GM19452 (cell line): ENCODE results near the gene TLX1.

Source experiments
- ATAC-seq: cut with Tn5 transposase; IDR thresholded peaks from one replicate; pipeline ENCODE4 v1.9.1; 2021; ENCODE audit not compliant: unreplicated experiment

TLX1 gene

DNA sequence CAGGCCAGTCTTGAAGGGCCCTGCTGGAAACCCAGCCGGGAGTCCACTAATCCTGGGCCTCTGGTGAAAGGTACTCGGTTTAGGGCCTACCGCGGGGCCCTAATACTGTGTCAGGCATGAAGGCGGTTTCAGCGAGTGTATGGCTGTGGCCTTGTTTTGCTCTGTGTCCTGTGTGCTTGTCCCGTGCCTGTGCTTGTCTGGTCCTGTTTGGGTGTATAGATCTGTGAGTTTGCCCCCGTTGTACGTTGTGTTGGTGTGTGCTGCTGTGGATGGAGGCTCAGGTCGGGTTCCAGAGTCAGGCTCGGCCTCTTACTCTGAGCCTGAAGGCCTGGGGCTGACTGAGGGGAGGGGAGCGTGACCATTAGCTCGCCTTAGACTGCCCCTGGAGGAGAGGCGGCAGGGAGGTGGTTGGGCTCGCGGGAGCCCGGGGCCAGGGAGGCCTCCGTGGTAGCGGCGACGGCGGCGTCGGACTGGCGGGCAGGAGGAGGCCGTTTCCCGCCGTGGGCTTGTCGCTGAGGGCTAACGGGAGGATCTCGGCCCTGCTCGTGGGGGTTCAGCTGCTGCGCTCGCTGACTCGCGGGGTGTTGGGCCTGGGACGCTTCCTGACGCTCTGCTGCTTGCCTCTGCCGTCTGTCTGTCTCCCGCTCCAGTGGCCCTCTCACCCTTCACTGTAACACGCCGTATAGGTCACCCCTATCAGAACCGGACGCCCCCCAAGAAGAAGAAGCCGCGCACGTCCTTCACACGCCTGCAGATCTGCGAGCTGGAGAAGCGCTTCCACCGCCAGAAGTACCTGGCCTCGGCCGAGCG is 2.6 kb downstream of the TLX1 start:
- no peak for ATAC-seq

DNA sequence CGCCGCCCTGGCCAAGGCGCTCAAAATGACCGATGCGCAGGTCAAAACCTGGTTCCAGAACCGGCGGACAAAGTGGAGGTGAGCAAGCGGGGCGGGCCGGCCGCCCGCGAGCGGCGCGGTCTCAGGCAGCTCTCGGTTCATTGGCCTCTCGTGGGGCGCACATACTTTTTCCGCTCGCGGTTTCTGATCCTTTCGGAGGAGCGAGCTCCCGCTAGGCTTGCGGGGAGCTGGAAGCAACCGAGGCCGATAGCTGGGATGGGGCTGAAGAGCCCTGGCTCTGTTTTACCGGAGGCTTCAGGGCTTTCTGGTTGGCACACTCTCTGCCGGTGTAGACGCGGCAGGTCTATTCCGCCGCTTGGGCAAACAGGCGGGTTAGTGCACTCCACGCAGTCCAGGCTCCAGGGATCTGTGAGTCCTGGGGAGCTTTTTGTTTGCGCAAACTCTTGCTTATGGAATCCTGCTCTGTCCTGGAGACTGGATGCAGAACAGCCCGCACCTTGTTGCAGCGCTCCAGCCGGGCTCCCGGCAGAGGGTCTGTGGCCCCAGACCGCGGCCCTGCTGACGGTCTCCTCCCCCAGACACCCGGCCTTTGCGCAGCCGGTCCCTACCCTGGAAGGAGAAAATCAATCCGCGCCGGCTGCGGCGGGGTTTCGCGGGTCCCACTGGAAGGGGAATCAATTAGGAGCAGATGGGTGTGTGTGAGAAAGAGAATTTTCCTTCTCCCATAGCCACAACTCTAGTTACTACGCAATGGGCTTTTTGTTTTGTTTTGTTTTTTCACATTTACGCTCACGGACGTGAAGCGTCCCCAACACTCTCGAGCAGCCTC is 3.4 kb downstream of the TLX1 start:
- no peak for ATAC-seq

DNA sequence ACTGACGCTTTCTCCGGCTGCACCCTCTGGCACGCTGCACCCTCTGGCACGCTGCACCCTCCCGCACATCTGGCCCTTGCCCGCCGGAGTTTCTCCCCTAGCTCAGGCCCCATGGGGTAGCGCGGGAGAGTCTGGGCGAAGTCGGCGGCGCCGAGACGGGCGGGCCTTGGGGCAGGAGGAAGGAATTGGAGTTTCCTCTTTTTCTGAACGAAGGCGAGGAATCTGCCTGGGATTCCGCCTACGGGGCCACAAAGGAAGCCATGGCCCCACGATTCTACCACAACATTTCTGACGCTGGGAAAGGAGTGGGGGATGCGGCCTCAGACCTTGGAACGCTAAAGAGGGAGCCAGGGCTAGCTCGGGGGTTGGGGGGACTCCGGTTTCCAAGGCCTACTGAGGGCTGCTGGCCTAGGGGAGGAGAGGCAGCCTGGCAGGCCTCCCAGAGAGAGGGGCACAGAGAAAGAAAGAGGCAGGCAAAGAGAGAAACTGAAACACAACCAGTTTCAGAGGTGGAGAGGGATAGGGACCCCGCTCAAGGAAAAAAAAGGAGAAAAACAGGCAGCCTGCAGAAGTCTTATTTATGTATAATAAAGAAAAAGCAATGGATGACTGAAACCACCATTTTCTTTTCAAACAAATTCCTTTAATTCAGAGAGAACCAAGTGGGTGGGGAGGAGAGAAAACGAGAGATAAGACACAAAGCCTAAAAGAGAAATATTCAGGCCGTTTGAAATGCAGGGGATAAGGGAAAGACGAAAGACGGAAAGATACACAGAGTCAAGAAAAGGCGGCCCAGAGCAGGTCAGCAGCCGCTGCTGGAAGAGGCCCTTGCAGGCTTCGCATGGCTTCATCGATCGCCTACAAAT is 4.3 kb downstream of the TLX1 start:
- no peak for ATAC-seq

DNA sequence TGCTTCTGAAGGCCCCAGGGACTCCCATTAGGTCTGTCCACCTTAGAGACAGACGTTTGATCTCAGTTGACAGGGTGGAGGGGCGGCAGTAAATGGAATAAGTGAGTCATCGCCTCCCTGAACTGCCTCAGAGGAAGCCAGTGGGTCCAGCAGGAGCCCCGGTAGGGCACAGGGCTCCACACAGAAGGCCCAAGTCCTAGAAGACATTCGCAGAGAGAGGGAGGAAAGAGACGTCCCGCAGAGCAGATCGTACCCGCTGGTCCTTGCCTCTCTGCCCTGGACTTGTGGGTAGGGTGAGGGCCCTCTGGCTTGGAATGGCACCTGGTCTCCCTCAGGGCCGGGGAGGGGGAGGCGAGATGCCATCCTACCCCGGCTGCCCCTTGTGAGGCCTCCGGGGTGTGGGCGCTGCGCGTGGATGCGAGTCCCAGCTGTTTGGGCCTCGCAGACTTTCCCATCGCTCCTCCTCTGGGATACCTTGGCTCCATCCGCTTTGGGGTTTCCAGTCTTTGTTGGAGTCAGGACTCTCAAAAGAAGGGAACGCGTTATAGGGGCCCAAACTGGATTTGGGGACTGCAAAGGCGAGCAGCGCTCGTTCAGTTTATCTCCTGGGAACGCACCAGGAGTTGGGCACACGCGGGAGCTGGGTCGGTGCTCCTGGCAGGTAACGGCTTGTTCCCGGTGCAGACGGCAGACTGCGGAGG is 5.1 kb downstream of the TLX1 start:
- ATAC-seq: no peak

DNA sequence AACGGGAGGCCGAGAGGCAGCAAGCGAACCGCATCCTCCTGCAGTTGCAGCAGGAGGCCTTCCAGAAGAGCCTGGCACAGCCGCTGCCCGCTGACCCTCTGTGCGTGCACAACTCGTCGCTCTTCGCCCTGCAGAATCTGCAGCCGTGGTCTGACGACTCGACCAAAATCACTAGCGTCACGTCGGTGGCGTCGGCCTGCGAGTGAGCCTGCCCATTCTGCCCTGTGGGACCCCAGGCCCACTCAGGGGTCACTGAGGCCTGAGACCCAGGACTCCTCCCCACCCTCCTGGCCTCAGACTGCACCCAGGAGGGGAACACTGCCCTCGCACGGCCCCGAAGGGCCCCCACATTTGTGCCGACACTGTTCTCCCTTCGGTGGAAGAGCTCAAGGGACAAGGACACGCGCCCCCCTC is 5.6 kb downstream of the TLX1 start:
- ATAC-seq: no peak

DNA sequence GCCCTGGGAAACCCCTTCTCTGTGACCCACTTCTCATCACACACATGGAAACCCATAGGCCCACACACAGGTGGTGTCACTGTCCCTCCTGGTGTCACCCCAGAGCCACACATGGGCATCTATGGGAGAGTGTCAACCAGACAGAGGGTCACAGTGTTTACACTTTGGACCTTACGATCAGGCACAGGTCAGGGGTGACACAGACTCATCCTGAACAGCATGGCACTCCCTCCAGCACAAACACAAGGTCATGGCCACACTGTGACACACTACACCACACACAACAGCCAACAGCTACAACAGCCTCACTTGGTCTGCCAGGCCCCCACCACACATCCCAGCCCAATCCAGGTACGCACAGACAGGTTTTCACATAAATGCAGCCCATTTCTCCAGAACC is 6.2 kb downstream of the TLX1 start:
- no peak for ATAC-seq

DNA sequence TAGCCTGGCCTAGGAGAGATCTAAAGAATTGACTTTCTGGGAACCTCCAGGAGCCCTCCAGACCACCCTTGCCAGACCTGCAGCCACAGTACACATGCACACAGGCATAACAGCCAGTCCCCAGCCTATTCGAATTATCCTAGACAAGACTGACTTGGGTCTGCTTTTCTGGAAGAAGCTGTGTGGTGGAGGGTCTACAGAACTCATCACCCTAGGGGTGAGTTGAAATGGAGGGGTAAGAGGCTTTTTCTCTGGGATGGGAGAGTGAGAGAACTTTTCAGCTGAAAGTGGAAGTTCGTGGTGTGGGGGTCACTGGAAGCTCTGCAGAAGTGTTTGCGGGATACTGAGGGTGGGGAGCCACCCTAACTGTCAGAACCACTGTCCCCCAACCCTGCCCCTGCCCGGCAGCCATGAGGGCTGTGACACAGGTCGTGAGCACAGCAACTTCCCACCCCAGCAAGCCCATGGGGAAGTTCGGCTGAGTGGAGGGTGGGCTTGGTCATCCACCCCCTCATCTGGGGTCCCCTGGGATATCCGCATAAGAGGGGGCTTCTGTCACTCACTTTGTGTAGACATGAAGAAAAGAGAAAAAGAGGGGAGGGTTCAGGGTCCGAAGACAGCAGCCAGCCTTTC is 7.8 kb downstream of the TLX1 start:
- no peak for ATAC-seq

DNA sequence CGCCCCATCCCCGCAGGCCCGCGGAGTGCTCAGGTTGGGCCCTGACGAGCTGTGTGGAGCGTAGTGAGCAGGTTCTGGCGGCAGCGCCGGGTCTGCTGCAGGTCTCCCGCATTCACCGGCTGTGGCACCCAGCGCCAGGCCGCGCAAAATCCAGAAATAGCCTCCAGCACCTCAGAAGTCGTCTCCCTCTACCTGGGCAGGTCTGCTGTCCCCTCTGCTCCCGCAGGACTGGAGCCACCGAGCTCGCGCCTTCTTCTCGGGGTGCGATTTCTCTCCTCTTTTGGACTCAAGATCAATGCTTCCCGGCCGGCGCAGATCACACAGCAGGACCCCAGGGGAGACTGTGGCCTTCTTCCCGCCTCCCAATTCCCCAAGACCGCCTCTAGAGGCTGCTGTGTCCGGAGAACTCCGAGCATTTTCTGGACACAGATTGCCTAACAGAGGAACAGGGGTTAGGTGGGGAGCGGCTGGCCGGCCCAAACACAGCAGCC is 8.4 kb downstream of the TLX1 start:
- ATAC-seq: no peak

DNA sequence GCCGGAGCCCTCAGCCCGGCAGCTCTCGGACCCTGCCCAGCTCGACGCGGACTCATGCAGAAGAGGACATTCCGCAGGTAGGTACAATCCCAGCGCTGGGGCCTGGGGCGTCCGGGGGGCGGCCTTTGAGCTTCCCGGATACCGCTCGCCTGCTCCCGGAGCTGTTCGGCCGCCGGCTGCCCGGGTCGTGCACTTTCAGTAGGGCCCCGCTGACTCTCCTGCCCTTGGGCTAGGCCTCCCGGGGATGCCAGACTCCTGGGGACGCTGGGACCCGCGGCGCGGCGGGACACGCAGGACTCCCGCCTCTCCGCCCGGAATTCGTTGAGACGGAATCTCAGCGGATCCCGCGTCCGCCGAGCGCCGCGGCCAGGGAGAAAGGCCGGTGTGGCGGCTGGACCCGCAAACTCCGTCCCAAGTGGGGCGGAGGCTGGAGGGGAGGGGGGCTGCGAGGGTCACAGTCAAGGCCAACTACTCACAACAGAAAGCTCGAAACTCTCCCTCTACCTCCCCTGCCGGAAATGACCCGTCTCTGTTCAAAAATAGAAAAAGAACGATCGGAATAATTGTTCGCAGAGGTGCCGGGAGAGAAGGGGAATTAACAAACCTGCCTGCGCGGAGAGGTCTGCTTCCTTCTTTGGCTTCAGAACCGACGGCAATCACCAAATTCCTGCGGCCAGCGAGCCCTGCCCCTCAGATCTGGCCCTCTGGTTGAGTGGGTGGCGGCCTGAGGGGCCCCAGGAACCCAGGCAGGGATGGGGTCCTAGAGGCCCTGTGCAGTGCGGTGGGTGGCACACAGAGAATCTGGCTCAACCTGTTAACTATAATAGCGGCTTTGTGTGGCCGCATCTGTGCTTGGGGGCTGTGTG is 9.2 kb downstream of the TLX1 start:
- no peak for ATAC-seq

DNA sequence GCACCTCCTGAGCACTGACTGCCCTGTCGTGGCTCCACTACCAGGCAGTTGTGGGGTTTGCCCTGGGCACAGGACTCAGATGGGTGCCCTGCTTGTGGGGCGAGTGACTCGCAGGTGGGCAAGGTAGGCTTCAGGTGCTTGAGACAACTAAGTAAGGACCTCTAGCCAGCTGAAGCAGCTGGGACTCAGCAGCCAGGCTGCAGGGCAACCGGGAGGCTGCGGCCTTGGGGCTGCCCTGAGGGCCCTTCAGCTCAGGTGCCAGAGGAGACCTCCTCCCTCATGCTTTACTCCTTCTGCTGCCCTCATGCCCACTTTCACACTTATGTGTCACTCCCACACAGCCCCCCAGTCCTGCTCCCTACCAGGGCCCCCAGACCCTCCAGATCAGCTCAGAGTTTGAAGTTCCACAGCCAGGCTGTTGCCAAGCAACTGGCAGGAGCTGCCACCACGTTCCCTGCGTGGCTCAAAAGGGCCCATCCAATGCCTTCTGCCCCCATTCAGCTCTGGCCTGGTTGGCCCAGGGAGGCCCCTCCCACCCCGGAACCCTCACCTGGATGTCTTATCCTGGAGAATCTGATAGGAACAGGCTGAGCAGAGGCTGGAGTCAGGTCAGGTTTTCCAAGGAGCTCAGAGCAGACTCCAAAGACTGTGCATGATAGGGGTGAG is 10.0 kb downstream of the TLX1 start:
- ATAC-seq: no peak

DNA sequence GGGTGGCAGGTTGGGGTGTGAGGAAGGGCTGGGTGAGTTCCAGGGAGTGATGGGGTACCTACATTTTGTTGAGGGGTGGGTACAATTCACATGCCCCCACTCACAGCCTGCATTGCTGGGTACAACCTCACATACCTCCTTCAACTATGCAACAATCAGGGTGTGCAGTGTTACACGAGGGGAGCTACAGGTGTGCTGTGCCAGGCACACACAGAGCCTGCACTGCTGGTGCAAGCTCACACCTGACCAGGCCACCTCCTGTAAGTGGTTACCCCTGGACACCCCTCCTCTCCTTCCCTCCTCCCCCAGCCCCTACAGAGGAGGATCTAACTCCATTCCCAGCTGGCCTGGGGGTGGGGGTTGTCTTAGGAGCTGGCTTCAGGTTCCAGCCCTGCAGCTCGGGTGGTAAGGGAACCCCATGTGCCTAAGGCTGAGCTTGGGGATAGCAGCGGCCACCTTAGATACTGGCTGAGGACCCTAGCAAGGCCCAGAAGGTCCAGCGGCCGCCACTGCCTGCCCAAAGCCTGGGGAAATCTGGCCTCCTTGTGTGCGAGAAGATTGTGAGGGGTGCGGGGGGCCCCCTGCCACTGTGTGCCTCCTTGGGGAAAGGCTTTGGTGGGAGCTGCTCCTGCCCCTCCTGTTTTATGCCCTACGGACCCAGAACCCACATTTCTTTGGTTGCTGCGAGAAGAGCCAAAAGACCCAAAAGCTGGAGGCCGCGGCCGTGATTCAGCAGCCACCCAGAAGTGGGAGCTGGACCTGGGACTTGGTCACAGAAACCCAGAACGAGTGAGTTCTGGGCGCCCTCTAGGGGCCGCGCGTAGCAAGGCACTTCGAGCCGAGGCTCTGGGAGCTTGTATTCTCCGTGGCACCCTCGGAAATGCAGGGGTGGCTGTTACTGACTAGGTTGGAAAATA is 10.8 kb downstream of the TLX1 start:
- no peak for ATAC-seq

DNA sequence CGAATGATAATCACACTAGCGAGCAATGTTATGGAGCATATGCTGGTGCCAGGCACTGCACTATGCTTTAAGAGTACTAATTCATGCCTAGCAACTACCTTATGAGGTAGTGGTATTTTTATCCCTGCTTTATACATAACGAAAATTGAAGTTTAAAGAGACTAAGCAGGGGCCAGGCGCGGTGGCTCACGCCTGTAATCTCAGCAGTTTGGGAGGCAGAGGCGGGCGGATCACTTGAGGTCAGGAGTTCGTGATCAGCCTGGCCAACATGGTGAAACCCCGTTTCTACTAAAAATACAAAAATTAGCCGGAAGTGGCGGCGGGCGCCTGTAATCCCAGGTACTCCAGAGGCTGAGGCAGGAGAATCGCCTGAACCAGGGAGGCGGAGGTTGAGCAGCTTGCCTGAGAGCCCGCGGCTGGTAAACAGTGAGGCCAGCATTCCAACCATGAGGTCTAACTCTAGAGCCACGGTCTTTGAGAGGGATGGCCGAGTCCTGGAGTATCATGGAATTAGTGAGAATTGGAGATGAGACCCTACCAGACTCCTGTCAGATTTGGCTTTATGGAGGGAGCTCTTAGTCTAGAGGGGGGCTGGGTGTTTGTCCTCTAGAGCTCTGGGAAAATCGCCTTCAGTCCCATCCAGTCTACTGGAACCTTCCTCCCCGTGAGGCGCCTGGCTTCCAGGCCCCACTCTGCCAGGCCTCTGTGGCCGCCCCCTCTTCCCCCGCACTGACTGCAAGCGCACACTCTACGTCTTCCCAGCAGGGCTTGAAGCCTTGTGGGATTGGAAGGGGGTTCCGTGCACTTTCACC is 11.6 kb downstream of the TLX1 start:
- no peak for ATAC-seq

DNA sequence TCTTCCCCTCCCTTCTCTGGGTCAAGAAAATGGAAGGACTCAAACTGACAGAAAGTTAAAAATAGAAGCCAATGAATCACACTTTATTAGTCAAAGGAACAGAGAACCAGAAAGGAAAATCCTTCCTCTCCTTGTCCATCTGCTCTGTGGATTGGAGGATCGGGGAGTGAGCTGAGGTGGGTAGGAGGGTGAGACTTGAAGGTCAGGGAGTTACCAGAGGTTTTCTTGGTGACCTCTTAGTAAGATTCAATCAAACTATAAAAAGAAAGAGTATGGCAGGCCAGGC is 12.2 kb downstream of the TLX1 start:
- ATAC-seq: no peak

DNA sequence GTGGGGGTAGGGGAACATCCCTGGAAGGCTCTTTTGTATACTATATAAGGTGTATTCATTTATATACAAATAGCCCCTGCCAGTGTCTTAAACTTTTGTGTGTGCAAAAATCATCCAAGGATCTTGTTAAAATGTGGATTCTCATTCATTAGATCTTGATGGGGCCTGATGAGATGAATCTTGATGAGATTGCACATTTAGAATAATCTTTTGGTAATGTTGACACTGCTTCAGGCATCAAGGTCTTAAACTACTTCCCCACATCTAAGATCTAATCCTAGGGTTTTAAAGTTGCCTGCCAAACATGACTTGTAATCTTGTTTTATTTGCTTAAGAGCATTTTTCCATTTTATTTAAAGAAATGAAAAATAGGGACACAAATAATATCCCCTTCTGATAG is 13.0 kb downstream of the TLX1 start:
- no peak for ATAC-seq

DNA sequence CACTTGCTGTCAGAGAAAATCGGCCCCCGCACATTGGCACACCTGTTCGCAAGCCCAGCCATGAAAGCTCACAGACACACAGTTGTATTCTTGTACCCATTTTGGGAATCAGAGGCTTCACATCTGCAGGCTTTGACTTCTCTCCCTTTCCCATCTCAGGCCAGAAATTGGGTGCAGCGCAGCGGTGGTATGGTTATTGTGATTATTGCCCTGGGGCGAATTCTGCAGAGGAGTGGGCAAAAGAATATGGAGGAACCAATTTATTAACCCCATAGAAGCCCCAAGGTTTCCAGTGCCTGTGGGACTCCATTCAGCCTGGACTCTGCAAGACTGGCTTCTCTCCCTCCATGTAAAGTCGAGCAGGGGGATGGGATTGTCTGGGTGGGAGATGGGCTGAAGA is 14.0 kb downstream of the TLX1 start:
- no peak for ATAC-seq

DNA sequence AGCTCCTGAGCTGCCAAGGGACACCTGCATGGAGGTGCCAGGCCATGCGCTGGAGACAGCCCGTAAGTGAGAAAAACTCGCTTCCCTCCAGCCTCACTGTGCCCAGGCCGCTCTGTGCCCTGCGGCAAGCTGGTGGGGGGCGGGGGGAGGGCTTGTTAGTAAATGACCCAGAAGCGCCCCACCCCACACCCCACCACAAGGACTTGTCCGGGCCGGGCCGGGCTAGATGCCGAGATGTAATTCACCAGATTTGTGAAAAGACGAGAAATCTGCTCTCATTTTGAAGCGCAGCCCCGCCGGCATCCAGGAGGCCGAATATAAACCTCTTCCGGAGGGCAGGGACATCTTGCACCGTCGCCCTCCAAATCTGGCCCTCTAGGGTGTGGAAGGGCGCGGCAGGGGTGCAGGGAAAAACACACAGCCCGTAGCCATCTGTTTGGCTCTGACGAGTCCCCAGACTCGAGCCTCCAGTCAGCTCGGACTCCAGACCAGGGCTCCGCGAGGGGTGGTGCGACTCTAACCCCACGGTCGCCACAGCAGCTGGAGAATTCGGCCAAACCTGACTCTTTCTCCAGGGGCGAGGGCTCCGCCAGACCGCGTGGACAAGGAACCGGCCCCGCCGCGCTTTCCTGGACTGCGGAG is 14.8 kb downstream of the TLX1 start:
- ATAC-seq: no peak
